ENCODE data around the gene PCNX1.

DNA sequence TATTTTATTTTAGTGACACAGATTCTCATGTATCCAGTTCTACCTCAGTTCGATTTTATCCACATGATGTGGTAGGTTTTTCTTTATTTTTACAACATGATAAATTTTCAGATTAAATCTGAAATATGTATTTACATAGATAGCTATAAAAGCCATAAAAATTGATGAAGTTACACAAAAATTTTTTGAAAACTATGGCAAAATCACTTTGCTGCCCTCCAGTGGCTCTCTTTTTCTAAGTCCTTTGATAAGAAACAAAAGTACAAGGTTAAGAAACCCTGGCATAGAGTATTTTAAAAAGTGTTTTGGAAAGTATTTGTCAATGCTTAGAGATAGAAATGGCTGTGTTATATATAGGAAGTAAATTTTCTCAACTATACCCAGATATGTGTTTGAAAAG is 104.2 kb downstream of the PCNX1 start:
- TF ChIP-seq, protein P1, sequence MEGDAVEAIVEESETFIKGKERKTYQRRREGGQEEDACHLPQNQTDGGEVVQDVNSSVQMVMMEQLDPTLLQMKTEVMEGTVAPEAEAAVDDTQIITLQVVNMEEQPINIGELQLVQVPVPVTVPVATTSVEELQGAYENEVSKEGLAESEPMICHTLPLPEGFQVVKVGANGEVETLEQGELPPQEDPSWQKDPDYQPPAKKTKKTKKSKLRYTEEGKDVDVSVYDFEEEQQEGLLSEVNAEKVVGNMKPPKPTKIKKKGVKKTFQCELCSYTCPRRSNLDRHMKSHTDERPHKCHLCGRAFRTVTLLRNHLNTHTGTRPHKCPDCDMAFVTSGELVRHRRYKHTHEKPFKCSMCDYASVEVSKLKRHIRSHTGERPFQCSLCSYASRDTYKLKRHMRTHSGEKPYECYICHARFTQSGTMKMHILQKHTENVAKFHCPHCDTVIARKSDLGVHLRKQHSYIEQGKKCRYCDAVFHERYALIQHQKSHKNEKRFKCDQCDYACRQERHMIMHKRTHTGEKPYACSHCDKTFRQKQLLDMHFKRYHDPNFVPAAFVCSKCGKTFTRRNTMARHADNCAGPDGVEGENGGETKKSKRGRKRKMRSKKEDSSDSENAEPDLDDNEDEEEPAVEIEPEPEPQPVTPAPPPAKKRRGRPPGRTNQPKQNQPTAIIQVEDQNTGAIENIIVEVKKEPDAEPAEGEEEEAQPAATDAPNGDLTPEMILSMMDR (IDR thresholded peaks at IDR 0.05) = no peak
- no peak for TF ChIP-seq EZH2 (IDR thresholded peaks at IDR 0.05; ENCODE audit: borderline replicate concordance, insufficient read depth, low read depth, low read length, poor library complexity, severe bottlenecking)
